Fibroblast of mammary gland (primary cell): Measurements from ENCODE around the gene SAMD1.

ENCODE experiments used
- DNase-seq: peaks from one replicate; pipeline ENCODE4 v3.0.0-alpha.2; 2010; ENCODE audit warnings: low read depth
- H3K4me3 ChIP-seq: 2 replicates; pipeline ENCODE4 v1.5.1; 2011; ENCODE audit warnings: low read depth, mild to moderate bottlenecking, low read length, moderate library complexity; ENCODE audit not compliant: control insufficient read depth
- TF ChIP-seq, protein P1 (sequence below): conservative IDR thresholded peaks from 2 replicates; pipeline ENCODE4 v1.5.1; 2011; ENCODE audit warnings: low read depth, low read length, inconsistent platforms; ENCODE audit not compliant: control insufficient read depth, insufficient read depth

SAMD1 gene

DNA sequence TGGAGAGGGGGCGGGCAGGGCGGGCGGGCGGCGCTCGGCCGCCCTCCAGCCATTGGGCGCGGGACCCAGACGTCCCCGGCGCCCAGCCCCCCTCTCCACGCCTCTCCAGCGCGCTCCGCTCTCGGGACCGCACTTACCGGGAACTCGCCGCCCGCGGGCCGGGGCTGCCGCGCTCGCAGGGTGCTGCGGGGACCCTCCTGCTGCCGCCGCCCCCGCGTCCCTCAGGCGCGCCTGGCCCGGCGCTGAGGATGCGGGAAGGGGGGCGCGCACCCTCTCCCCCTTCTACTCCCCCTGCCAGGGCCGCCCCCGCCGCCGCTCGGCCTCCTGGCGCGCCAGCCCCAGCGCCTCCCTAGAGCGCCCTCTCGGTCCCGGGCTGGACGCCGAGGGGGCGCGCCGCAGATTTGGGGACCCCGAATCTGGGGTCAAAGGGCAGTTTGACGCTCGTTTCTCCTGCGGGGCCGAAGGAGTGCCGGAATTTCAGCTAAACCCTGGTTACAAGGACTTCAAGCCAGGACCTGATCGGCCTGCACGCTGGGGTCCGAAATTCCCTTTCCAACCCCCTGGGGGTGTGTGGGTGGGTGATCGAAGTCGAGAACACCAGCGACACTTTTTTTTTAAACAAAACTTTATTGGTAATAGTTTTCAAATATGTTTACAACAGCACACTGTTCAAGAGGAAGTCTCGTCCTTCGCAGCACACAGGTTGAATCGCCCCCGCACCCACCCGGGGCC is 696 bp upstream of the SAMD1 start:
- peak; percentile 58 for DNase-seq
- TF ChIP-seq, protein P1, sequence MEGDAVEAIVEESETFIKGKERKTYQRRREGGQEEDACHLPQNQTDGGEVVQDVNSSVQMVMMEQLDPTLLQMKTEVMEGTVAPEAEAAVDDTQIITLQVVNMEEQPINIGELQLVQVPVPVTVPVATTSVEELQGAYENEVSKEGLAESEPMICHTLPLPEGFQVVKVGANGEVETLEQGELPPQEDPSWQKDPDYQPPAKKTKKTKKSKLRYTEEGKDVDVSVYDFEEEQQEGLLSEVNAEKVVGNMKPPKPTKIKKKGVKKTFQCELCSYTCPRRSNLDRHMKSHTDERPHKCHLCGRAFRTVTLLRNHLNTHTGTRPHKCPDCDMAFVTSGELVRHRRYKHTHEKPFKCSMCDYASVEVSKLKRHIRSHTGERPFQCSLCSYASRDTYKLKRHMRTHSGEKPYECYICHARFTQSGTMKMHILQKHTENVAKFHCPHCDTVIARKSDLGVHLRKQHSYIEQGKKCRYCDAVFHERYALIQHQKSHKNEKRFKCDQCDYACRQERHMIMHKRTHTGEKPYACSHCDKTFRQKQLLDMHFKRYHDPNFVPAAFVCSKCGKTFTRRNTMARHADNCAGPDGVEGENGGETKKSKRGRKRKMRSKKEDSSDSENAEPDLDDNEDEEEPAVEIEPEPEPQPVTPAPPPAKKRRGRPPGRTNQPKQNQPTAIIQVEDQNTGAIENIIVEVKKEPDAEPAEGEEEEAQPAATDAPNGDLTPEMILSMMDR: peak; percentile 4

GRCh38 chr19:14089662-14090508 is 666 bp downstream of the SAMD1 start:
- DNase-seq: peak; percentile 64
- TF ChIP-seq, protein P1: no peak
- H3K4me3 ChIP-seq: peak overlapping the region; percentile 47

More for the DNA sequence above, 696 bp upstream of the SAMD1 start:
- H3K4me3 ChIP-seq: peak overlapping the region; percentile 70

DNA sequence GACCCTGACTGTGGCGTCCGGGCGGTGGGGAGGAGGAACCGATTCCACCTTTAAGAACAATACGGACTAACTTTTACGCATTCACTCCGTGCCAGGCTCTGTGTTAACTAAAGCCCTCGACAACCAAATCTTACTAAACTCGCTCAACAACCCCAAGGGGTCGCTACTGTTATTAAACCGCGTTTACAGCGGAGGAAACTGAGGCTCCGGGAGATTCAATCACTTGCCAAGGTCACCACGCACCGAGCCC is 1.2 kb downstream of the SAMD1 start:
- TF ChIP-seq, protein P1: no peak
- peak; percentile 35 for DNase-seq
- peak overlapping the region; percentile 40 for H3K4me3 ChIP-seq

GRCh38 chr19:14088634-14089411 is 1.7 kb downstream of the SAMD1 start:
- DNase-seq: no peak
- peak overlapping the region; percentile 40 for H3K4me3 ChIP-seq
- TF ChIP-seq, protein P1: no peak

GRCh38 chr19:14086098-14086497 is 4.5 kb downstream of the SAMD1 start:
- no peak overlapping the region for H3K4me3 ChIP-seq
- DNase-seq: no peak
- TF ChIP-seq, protein P1: no peak

DNA sequence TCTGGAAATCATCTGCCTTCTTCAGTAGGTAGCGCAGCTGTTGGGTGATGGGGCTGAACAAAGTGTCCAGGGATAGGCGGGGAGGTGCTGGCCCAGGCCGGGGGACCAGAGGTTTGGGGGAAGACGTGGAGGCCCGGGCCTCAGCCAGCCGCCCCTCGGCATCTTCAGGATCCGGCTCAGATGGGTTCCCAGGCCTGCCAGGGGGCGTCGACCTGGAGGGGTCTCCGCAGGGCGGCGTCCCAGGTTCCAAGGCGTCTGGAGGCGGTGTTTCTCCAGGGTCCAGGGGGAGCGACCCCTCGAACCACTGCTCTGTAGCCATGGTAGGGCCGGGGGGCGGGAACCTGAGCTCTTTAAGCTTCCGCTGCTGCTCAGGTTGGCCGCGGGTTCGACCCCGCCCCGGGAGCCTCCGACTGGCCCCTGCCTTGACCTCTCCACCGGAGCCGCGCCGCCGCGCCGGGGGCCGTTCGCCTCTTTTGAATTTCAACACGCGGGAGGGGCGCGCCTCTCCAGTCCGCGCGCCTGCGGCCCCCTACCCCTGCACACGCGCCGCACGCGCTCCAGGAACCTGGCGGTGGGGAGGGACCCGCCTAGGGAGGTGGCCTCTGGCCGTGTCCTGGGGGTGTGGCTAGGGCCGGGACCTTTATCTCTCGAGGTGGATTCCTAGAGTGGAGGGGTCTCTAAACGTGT is 5.1 kb downstream of the SAMD1 start, which contains the start of gene C19orf67:
C19orf67 (minus strand) TSS at position 475 of the 687 bp plus-strand sequence; CDS start at position 319, 156 bp downstream.
- TF ChIP-seq, protein P1: no peak

More for the DNA sequence above, 5.1 kb downstream of the SAMD1 start, which contains the start of gene C19orf67:
- no peak for DNase-seq
- H3K4me3 ChIP-seq: no peak within 1 kb of the TSS
